ENCODE data around the gene ANO2. TPM values are rescaled to one million over a fixed set of nuclear protein-coding genes. Genes with fewer than 3 reads are reported as not detected.
"Not testable (repeated sequence)": the region's sequence is repeated elsewhere in the genome, so short reads cannot be mapped to it uniquely, and the experiment has no call there.

Gene ANO2
- total RNA-seq, 4 donors from 2014 or later, result 0.59 to 51.7 (median 15.1) TPM

- intact Hi-C loops (cut with DNase I; ENCODE audit: low total_unique reads), result no loop called here
- no peak overlapping the region for H3K27ac ChIP-seq
- no peaks in the 10 kb centered on the region for H3K27me3 ChIP-seq
- H3K9me3 ChIP-seq, result no peaks in the 10 kb centered on the region
- no peak overlapping the region for H3K4me3 ChIP-seq
- no peaks in the 10 kb centered on the region for H3K36me3 ChIP-seq
- no peak for DNase-seq
- no peak for TF ChIP-seq CTCF (IDR thresholded peaks at IDR 0.05)
- TF ChIP-seq POLR2A (IDR thresholded peaks at IDR 0.05), result no peak
- no peaks in the 10 kb centered on the region for H3K4me1 ChIP-seq
These were observed 284.8 kb downstream of the ANO2 start for GRCh38 chr12:5660238-5660637.

- H3K27me3 ChIP-seq; H3K36me3 ChIP-seq; intact Hi-C loops (cut with DNase I; ENCODE audit: low total_unique reads); H3K4me3 ChIP-seq; H3K9me3 ChIP-seq; H3K4me1 ChIP-seq; DNase-seq; H3K27ac ChIP-seq: not testable (repeated sequence)
These were observed 286.6 kb downstream of the ANO2 start for GRCh38 chr12:5658339-5658941.

GRCh38 chr12:5656836-5657235, 288.2 kb downstream of the ANO2 start:
- no peak overlapping the region for H3K4me3 ChIP-seq
- TF ChIP-seq CTCF (IDR thresholded peaks at IDR 0.05), result no peak
- no peak for TF ChIP-seq POLR2A (IDR thresholded peaks at IDR 0.05)
- H3K9me3 ChIP-seq, result no peaks in the 10 kb centered on the region
- H3K4me1 ChIP-seq, result no peaks in the 10 kb centered on the region
- no peaks in the 10 kb centered on the region for H3K27me3 ChIP-seq
- no peak overlapping the region for H3K27ac ChIP-seq
- H3K36me3 ChIP-seq, result no peaks in the 10 kb centered on the region
- intact Hi-C loops (cut with DNase I; ENCODE audit: low total_unique reads), result no loop called here
- DNase-seq, result no peak

- intact Hi-C loops (cut with DNase I; ENCODE audit: low total_unique reads), result no loop called here
- no peak for DNase-seq
- H3K4me1 ChIP-seq, result no peaks in the 10 kb centered on the region
These were observed 289.9 kb downstream of the ANO2 start for GRCh38 chr12:5655120-5655519.

GRCh38 chr12:5654019-5654418, 291.0 kb downstream of the ANO2 start:
- Histone ChIP-seq H3K36me3 (no peaks in the 10 kb centered on the region), H3K9me3 (no peaks in the 10 kb centered on the region), H3K27ac (no peak overlapping the region), H3K27me3 (no peaks in the 10 kb centered on the region), H3K4me1 (no peaks in the 10 kb centered on the region), H3K4me3 (no peak overlapping the region)
- TF ChIP-seq CTCF (IDR thresholded peaks at IDR 0.05), result no peak
- no peak for TF ChIP-seq POLR2A (IDR thresholded peaks at IDR 0.05)
- DNase-seq, result no peak
- intact Hi-C loops (cut with DNase I; ENCODE audit: low total_unique reads), result no loop called here

More at GRCh38 chr12:5655120-5655519, 289.9 kb downstream of the ANO2 start:
- Histone ChIP-seq H3K4me3 (no peak overlapping the region), H3K27ac (no peak overlapping the region), H3K36me3 (no peaks in the 10 kb centered on the region), H3K27me3 (no peaks in the 10 kb centered on the region), H3K9me3 (no peaks in the 10 kb centered on the region)
- no peak for TF ChIP-seq CTCF (IDR thresholded peaks at IDR 0.05)
- TF ChIP-seq POLR2A (IDR thresholded peaks at IDR 0.05), result no peak

Measured in uterus (tissue), 4 donors.